GM23338 (cell line): ENCODE measurements around the gene ANAPC13.

Experiments
- CREB1 ChIP-seq: fragments of 250-450 bp; sonication (Bioruptor Pico); IDR thresholded peaks from 2 replicates; pipeline ENCODE4 v1.5.0; 2020; ENCODE audit warnings: low read depth, mild to moderate bottlenecking, moderate library complexity
- EZH2 ChIP-seq: fragments of 200-600 bp; sonication (generic); IDR thresholded peaks from one replicate; pipeline ENCODE4 v1.8.0; 2017; ENCODE audit warnings: antibody characterized with exemption, mild to moderate bottlenecking, low read depth; ENCODE audit not compliant: unreplicated experiment
- EZH2phosphoT487 ChIP-seq: fragments of 200-600 bp; sonication (generic); IDR thresholded peaks from one replicate; pipeline ENCODE4 v1.8.1; 2018; ENCODE audit warnings: antibody characterized with exemption; ENCODE audit not compliant: unreplicated experiment
- POLR2AphosphoS5 ChIP-seq: IDR thresholded peaks from 2 replicates; pipeline ENCODE4 v1.6.1; 2016; ENCODE audit warnings: antibody characterized with exemption, low read depth
- ZNF114 ChIP-seq: fragments of 250-450 bp; sonication (Bioruptor Pico); IDR thresholded peaks from 2 replicates; pipeline ENCODE4 v1.5.0; 2020; ENCODE audit warnings: mild to moderate bottlenecking, moderate library complexity
- TF ChIP-seq, protein P1 (sequence below), 2 experiments: fragments of 200-600 bp in 1 of 2; sonication (generic) in 1 of 2; conservative IDR thresholded peaks; 2 replicates each; pipeline versions ENCODE4 v1.5.1 to v1.6.1; 2016 to 2017; ENCODE audit warnings: antibody characterized with exemption in 2 of 2, low read depth in 2 of 2, mild to moderate bottlenecking in 2 of 2, moderate library complexity in 1 of 2
- TF ChIP-seq, protein P2 (sequence below): IDR thresholded peaks from one replicate; pipeline ENCODE4 v1.6.1; 2018; ENCODE audit warnings: antibody characterized with exemption; ENCODE audit not compliant: unreplicated experiment

- TF ChIP-seq EZH2phosphoT487 (no peak), POLR2AphosphoS5 (no peak), EZH2 (no peak), CREB1 (CRISPR knock-in tag) (no peak), ZNF114 (CRISPR knock-in tag) (no peak)
- TF ChIP-seq, protein P1, sequence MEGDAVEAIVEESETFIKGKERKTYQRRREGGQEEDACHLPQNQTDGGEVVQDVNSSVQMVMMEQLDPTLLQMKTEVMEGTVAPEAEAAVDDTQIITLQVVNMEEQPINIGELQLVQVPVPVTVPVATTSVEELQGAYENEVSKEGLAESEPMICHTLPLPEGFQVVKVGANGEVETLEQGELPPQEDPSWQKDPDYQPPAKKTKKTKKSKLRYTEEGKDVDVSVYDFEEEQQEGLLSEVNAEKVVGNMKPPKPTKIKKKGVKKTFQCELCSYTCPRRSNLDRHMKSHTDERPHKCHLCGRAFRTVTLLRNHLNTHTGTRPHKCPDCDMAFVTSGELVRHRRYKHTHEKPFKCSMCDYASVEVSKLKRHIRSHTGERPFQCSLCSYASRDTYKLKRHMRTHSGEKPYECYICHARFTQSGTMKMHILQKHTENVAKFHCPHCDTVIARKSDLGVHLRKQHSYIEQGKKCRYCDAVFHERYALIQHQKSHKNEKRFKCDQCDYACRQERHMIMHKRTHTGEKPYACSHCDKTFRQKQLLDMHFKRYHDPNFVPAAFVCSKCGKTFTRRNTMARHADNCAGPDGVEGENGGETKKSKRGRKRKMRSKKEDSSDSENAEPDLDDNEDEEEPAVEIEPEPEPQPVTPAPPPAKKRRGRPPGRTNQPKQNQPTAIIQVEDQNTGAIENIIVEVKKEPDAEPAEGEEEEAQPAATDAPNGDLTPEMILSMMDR (conservative IDR thresholded peaks at IDR 0.05; ENCODE audit: low read depth in 2 of 2): no peak
- TF ChIP-seq, protein P2, sequence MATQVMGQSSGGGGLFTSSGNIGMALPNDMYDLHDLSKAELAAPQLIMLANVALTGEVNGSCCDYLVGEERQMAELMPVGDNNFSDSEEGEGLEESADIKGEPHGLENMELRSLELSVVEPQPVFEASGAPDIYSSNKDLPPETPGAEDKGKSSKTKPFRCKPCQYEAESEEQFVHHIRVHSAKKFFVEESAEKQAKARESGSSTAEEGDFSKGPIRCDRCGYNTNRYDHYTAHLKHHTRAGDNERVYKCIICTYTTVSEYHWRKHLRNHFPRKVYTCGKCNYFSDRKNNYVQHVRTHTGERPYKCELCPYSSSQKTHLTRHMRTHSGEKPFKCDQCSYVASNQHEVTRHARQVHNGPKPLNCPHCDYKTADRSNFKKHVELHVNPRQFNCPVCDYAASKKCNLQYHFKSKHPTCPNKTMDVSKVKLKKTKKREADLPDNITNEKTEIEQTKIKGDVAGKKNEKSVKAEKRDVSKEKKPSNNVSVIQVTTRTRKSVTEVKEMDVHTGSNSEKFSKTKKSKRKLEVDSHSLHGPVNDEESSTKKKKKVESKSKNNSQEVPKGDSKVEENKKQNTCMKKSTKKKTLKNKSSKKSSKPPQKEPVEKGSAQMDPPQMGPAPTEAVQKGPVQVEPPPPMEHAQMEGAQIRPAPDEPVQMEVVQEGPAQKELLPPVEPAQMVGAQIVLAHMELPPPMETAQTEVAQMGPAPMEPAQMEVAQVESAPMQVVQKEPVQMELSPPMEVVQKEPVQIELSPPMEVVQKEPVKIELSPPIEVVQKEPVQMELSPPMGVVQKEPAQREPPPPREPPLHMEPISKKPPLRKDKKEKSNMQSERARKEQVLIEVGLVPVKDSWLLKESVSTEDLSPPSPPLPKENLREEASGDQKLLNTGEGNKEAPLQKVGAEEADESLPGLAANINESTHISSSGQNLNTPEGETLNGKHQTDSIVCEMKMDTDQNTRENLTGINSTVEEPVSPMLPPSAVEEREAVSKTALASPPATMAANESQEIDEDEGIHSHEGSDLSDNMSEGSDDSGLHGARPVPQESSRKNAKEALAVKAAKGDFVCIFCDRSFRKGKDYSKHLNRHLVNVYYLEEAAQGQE: no peak
Measured at GRCh38 chr3:134477938-134478337, 7.8 kb downstream of the ANAPC13 start.
